Dermis blood vessel endothelial cell (primary cell): ENCODE results near the gene APOA4. TPM values are rescaled to one million over a fixed set of nuclear protein-coding genes. Genes with fewer than 3 reads are reported as not detected.

Source experiments
- DNase-seq: peaks from one replicate; pipeline ENCODE4 v3.0.0; 2010
- total RNA-seq: library from RNA; depleted of rRNA; stranded (reverse); fragments of >200 nt; gene quantifications from 2 replicates; pipeline ENCODE4 v1.2.3, GENCODE V29; 2014

APOA4 gene
- total RNA-seq, result not detected in 2 replicates

DNA sequence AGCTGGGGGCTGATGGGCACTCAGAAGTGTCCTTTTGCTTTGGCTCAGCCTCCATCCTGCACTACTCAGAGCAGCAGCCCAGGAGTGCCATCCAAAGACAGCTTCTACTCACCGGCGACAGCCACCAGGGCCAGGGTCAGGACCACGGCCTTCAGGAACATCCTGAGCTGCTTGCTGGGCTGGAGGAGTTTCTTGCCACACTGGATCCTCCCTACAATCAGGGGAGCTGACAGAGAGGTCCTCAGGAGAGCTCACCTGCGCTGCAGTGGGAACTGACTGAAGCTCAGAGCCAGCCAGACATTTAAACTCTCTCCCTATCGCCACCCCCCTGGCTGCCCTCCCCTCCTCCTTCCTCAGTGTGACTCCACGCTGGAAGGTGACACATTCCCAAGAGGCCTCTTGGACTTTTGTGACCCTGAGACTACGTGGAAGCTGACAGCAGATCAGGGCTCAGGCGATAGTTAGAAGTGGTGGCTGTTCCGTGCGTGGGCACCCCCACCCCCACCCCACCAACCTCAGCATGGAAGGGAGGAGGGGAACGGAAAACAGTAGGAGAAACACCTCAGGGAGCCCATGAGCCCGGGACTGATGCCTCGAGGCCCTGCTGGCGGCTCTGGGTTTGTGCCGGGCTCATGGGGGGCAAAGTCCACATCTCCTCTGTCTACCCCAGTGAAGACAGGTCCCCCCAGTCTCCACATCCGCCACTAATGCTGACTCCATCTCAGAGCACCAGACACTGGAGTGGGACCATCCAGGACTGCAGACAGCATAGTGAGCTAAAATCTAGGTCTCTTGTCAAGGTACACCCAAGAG is at the start of gene APOA4:
Gene APOA4, minus strand, starts transcription at position 274 of the 813 bp plus-strand sequence. Its CDS starts 113 bp downstream, at position 161.
- no peak for DNase-seq

DNA sequence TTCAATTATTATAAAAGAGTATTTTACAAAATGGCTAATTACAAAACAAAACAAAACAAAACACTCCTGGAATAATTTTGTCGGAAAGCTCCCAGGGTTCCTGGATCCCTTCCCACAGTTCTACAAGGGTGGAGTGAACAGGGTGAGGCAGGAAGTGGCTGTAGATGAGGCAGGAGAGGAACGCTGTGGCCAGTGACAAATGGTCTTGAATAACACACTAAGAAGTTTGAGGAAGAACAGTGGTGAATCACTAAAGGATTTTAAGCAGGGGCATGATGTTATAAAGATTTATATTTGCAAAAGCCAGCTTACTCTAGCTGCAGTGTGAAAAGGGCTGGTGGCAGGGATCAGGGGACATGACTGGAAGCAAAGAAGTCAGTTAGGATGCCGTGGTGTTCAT is 48.1 kb upstream of the APOA4 start:
- peak; percentile 34 for DNase-seq

DNA sequence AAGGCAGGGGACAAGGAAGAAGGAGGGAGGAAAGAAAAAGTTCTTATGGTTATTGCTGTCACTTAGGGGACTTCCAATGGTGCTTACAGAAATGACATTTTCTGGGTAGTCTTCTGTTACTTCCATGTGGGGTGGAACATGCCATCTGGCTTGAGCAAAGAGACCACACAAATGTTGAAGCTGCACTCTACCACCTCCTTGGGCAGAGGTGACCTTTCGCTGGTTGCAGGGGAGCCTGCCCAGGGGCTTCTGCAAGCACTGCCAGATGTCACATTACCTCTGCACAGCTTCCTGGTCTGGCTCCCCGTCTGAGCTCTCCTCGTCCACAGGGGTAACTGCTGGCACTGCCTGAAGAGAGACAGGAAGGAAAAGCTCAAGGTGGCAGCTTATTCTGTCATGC is 47.0 kb upstream of the APOA4 start:
- DNase-seq, result no peak

DNA sequence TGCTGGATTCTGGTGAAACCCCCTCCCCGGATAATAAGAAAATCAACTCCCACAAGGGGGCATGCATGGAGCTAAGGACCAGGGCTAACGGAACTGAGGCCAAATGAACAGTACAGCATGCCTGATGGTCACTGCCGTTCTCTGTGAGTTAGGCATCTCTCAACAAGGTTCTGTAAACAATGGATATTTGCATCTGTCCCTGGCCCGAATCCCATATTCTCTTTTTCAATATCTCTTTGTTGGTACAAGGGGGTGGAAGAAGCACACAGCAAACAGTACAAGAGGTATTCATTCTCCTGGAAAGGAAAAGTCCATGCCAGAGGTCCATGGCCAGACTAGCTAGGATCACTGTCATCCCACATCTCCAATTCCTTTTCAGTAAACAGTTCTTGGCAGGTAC is 46.5 kb upstream of the APOA4 start:
- no peak for DNase-seq

DNA sequence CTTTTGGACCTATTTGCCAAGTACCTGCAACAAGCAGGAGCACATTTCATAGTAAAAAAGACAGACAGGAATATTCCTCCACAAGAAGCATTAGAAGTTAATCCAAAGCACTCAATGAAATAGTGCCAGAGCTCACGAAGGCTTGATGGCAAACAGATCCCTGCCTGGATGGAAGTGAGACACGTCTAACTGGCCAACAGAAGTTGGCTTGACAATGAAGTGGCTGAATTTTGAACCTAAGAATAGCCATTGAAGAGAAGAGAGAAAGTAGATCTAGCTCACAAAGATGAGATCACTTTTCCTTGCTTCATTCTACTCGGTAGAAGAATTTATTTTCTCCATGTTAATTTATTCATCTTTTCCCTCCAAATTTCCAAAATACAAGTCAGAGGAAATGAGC is 45.0 kb upstream of the APOA4 start:
- no peak for DNase-seq

DNA sequence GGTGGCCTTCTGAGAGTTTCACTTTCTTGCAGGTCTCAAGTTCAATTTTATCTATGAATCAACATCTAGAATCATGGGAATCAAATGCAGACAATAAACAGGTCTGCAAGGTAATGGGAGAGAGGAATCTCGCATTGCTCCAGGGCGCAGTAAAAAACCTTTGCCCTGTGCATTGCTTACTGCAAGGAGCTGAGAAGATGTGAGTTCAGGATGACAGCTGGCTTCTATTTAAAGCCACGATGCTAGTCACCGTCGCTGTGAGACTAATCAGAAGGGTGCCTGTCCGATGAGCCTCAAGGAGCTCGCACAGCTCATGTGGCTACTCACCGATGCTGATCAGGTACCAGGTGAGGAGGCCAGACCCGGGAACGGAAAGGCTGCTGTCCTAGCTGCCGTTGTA is 44.5 kb upstream of the APOA4 start:
- DNase-seq, result no peak

DNA sequence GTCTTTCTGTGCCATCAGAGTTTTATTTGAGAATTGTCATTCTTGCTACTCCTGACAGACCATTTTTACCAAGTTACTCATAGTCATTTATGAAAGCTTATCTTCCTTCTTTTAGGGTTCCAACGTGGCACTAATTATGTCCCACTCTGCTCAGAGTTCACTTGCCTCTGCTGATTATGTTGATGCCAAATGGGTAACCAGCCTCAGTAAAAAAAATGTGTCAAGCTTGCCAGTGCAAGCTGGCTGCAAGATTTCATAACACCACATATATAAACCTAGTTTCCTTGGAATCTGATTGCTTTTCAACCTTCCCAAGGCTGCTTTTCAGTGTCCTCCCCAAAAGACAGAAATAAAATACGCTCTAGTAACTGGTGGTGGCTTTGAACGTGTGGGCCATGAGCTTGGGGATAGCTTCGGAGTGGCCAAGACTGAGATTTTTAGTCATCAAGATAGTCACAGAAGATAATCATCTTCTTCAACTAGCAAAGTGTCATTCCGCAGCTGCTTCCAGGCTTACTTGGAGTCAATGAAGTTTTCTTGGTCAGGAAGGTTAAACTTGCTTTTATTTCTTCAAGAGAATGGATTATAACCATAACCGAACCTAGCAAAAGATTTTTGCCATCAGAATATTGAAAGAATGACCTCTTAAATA is 43.8 kb upstream of the APOA4 start:
- no peak for DNase-seq

DNA sequence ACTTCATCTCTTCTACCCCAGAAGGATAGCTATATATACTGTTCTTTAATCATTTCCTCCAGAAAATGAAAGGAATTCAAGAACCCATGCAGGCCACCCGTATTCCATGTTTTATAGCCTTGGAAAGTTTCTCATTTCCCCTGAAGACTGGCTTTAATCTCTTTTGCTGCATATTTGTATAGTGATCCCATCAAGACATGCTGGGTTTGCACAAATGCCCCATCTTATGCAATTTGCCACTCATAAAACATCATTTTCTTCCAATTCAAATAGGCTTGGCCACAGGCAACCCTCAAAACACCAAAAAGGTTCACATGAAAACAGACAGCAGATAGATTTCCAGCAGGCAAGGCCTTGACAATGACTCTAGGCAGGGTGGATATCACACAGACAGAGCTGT is 42.6 kb upstream of the APOA4 start:
- no peak for DNase-seq

DNA sequence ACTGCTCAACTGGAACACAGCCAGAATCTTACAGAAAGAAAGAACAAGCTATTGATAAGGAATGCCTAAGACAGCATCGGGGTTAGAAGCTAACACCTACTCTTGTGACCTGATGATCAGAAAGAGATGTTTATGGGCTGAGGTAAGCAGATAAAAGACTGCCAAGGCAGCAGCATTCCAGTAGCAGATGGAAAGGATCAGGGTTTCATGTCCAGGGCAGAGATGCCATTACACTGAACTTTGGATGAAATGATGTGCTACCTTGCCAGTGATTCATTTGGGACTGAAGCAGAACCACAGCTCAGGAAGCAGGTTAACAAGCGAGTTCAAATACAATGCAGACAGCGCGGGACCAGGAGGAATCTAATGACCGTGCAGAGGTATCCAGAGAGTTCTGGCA is 41.4 kb upstream of the APOA4 start:
- no peak for DNase-seq

DNA sequence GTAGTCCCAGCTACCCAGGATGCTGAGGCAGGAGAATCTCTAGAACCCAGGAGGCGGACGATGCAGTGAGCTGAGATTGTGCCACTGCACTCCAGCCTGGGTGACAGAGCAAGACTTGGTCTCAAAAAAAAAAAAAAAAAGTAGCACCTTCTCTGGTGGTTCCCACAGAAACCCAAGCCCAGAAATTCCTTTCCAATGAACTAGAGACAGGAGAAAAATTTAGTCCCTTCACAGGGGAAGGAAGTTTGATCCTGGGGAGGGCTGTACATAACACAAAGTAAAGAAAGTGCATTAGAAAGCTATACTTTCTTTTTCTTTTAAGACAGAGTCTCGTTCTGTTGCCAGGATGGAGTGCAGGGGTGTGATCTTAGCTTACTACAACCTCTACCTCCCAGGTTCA is 39.8 kb upstream of the APOA4 start:
- no peak for DNase-seq

DNA sequence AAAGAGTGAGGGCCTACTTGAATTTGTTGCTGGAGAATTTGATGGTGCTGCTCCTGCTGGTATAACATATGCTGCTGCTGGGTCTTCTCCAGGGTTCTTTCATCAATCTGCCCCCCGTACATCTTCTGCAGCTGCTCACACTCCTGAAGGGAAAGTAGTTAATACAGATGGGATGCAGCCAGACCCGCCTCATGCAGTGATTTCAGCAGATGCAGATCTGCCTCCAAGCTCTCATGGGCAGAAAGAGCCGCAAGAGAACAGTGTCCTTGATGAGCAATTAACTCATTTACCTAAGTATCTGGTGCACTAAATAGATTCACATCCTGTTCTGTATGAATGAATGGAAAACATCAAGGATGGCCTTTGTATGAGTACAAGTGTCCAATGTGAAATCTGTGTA is 39.1 kb upstream of the APOA4 start:
- no peak for DNase-seq

DNA sequence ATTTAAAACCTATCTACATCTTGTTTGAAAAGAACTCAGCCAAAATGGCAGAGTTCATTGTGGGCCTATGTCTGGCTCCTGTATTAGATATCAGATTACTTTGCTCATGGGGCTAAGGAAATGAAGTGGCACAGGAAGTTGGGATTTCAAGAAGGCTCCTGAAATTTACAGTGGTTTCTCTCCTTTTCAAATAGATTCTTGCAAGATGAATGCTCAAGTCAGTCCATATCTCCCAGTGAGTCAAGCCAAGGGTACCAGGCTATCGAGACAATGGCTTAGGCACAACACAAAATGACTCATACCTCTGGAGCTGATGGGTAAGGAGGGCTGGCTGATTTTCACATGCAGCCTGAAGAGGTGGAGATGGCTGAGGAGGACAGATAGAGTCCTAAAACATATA is 38.4 kb upstream of the APOA4 start:
- DNase-seq, result peak; percentile 60

DNA sequence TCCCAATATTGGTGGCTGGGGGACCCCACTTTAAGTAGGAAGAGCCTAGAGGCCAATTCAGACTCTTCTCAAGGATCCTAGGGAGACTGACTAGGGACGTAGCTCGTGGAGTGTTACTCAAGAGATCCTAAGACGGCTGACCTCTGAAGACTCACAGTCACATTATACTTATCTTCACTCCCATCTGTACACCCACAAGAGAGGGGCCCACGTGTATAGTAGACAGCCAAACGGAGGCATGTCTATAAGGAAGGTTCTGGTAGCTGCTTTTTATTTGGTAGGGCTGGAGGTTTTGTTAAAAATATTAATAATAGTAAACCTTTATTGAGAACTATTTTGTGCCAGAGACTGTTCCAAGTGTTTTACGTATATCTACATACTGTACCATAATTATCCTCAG is 37.2 kb upstream of the APOA4 start:
- DNase-seq, result no peak

DNA sequence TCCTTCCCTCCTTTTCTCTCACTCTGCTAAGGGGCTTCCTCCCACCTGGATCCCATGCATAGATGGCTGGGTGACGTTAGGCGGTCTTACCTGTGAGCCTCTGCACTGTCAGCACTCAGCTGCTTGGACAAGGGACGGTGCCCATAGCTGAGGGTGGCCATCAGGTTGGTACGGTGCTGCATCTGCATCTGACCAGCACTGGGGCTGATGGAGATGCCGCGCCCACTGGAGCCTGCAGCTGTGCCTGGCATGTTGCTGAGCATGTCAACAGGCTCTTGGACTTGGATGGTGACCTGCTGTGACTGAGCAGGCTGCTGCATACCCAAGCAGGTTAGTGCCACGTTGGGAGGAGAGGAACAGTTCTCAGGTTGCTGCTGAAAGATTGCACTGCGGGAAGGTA is 36.1 kb upstream of the APOA4 start:
- DNase-seq, result no peak

DNA sequence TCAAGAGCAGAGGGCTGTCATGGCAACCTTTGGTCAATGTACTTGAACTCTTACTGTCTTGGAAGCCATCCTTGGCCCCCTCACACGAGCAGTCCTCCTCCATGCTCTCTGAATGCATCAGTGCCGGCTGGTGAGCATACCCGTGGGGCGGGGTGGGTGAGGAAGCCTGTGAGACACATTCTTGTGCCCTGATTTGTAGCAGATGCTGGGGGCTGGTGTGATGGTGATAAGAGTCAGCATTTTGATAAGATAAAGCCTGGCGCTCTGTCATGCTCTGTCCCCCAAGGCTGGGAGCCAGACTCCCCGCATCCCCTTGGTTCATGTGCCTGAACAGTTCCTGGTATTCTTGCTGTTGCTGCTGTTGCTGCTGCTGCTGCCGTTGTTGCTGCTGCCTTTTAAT is 34.8 kb upstream of the APOA4 start:
- no peak for DNase-seq

DNA sequence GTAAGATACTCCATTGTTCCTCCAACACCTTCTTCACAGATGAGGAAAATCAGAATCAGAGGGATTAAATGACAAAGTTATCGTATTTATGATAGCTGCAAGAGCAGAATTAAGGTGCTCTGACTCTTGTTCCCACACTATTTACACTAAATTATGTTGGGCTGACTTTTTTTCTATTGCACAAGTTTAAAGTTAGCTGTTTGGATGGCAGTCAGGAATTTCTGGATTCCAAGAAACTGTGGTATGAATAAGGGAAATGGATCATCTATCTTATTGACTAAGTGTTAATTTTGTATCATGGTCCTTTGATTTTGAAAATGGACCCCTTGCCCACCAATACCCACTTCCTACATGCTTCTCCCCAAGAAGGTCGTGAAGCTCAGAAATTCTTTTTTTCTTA is 34.2 kb upstream of the APOA4 start:
- DNase-seq, result no peak

DNA sequence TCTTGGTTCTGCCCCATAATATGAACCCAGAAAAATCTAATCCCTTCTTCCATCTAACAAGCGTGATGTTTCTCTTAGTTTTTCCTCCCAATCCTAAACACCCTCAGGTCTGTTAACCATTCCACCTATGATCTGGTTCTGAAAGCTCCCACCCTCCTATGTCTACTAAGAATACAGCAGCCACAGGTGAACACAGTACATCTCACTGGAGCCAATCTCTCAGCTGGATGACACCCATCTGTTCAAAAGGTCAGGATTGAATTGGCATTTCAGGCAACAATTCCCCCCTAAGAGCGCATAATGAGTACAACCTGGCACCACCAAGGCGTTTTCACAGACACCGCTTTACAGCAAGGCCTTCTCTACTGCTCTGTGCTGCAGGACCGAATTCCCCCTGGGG is 33.3 kb upstream of the APOA4 start:
- DNase-seq, result no peak

DNA sequence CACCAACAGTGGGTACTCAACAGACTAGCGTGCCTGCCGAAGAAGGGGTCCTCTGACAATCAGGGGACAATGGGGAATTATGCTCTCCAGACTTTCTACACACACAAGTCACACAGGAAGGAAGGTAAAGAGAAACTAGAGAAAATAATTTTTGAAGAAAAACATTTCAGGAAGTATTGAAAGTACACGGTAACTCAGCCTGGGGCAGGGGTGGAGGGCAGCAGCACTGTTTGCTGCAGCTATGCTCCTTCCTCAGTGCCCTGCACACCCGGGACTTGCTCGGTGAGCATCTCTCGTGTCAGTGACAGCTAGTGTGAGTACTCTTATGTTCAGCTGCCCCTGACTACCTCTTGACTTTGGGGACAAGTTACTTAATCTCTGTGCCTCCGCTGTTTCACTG is 32.3 kb upstream of the APOA4 start:
- no peak for DNase-seq

DNA sequence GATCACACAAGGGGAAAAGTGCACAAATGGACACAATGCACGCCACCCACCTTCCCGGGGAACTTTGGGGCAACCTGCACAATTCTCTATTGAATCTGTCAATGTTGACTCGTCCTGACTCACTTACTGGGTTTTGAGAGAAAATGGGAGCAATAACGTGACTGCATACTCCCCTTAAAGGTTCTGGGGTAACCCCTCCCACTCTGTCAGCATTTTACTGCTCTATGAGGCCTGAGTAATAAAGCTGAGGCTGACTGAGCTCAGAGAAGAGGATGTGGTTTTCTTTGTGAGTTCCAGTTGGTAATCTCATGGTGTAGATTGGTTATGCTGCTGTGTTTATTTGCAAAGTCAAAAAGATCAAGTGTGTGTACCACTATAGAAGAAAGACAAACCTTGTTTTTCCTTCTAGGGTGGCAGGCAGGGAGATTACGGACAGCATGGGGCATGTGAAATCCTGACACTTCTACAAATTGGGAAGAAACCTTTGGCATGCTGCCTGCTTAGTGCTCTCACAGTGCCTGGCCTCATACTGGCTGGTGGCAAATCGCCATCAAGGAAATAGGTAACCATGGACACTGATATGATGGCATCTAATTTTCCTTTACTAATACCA is 30.5 kb upstream of the APOA4 start:
- DNase-seq, result peak; percentile 67

DNA sequence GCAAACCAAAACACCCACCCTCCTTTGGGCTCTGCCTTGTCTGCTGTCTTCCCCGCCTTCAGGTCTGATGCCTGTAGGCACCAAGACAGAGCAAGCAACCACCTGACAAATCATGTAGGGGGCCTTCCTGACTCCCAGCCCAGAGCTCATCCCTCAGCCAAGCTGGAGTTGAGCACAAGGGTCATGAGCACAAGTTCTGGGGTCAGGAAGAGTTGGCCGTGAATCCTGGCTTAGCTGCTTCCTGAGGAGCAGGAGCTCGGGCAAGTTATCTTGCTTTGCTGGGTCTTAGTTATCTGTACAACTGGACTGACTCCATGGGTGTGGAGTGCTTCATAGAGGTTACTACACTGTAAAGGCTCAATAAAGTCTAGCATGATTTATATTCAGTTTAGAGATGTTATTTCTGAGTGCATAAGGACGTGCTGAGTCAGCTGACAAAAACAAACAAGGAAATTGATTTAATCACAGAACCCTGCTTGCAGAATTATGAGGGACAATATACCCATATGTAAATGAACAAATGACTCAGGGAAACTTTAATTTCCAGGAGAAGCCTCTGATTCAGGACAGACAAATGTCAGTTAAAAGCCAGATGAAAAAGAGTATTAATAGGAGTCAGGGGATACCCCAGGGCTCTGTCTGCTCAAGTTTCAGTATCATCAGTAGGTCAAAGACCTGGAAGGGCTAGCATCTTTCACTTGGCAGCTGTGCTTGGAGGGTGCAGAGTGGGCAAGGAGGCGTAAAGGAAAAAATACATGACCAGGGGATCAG is 29.3 kb upstream of the APOA4 start:
- DNase-seq, result peak; percentile 24

DNA sequence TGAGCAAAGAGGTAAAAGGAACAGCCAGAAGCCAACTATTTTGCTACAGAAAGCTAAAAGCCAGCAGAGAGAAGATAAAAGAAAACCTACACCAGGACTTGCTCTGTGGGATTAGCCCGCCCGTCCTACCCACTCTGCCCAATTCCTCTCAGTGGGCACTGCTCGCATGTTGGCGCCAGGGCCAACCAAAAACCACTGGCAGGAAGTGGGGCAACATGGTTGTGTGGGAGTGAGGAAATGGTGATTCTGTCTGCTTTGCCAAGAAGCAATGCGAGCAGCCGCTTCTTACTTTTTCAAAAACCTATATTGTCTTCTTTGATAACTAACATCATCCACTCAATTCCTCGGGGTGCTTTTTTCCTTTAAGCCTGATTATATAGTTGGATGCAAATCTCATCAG is 28.5 kb upstream of the APOA4 start:
- no peak for DNase-seq

DNA sequence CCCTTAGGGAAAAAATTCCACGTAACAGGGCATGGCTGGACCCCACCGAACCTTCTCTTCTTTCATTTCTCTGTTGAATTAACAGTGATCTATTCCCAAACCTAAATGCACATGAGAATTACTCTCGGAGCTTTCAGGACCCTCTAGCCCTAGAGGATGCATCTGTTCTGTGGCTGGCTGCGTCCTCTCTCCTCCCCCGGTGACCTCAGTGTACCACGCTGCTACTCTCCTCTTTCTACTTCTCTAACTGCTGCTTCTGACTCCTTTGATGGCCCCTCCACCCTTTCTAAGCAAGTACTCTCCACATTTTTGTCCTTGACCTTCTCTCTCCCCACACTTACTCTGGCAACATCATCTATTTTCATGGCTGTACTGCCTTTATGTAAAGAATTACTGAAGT is 26.4 kb upstream of the APOA4 start:
- no peak for DNase-seq

DNA sequence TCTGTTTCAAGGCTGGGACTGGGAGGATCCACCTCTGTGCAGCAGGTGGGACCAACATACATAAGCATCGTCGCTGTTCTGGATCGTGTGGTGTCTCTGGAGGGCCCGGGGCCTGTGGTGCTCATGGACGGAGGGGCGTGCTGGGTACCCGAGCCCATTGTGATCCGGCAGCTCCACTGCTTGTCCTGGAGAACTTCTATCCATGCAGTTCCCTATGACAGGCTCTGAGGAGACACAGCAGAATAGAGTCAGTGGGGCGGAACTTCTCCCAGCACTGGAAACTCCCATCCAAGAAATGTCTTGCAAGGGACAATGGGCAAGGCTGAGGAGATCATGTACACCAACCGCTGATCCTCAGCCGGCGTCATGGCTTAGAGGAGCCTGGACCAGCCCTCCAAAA is 26.0 kb upstream of the APOA4 start:
- DNase-seq, result no peak
